Measurements from ENCODE around the gene HSD11B1L.

DNA sequence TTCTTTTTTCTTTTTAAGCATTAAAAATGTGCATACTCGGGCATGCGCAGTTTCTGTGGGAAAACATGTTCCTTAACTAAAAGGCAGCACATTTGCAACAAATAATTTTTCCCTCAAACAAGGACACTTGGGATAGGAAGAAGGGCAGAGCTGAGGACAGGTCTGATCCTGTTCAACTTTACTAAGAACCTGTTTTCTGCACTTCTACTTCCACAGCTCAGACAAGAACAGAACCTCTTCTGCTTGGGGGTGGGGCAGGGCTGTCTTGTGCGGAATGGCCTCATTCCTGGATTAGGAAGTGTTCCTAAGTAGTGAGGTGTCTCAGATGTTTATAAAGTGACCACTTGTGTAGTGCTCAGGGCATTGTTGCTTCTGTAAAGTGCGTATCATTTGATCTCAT is 39.7 kb upstream of the HSD11B1L start:
- TF ChIP-seq, protein P1, sequence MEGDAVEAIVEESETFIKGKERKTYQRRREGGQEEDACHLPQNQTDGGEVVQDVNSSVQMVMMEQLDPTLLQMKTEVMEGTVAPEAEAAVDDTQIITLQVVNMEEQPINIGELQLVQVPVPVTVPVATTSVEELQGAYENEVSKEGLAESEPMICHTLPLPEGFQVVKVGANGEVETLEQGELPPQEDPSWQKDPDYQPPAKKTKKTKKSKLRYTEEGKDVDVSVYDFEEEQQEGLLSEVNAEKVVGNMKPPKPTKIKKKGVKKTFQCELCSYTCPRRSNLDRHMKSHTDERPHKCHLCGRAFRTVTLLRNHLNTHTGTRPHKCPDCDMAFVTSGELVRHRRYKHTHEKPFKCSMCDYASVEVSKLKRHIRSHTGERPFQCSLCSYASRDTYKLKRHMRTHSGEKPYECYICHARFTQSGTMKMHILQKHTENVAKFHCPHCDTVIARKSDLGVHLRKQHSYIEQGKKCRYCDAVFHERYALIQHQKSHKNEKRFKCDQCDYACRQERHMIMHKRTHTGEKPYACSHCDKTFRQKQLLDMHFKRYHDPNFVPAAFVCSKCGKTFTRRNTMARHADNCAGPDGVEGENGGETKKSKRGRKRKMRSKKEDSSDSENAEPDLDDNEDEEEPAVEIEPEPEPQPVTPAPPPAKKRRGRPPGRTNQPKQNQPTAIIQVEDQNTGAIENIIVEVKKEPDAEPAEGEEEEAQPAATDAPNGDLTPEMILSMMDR (IDR thresholded peaks at IDR 0.05): no peak
- no peak for TF ChIP-seq POLR2A (IDR thresholded peaks at IDR 0.05)

Data from breast epithelium (tissue), 3 donors.